Spleen (tissue), 11 donors: ENCODE measurements around the gene EML6. TPM values are rescaled to one million over a fixed set of nuclear protein-coding genes. Genes with fewer than 3 reads are reported as not detected.

Experiments
- DNase-seq: peaks from one replicate; pipeline ENCODE4 v3.0.0-alpha.2; 2020
- H3K27ac ChIP-seq, 8 donors: fragments of 200-600 bp; sonication (generic) in 7 of 8; 1 replicate in 4 of 8; 2 replicates in 4 of 8; pipeline versions ENCODE4 v1.5.0 to v1.8.0; 2016 to 2021; ENCODE audit warnings: inconsistent platforms in 4 of 8, mild to moderate bottlenecking in 4 of 8, moderate library complexity in 1 of 8
- H3K27me3 ChIP-seq, 7 donors: fragments of 200-600 bp; sonication (generic) in 6 of 7; replicated peaks in 1 of 7; 1 replicate in 4 of 7; 2 replicates in 3 of 7; pipeline versions ENCODE4 v1.5.0 to v1.8.0; 2016 to 2021; ENCODE audit warnings: inconsistent platforms in 3 of 7, mild to moderate bottlenecking in 1 of 7
- H3K36me3 ChIP-seq, 6 donors: fragments of 200-600 bp; sonication (generic) in 5 of 6; 1 replicate in 4 of 6; 2 replicates in 2 of 6; pipeline versions ENCODE4 v1.5.0 to v1.8.0; 2016 to 2021; ENCODE audit warnings: inconsistent platforms in 2 of 6
- H3K4me1 ChIP-seq, 6 donors: fragments of 200-600 bp; sonication (generic) in 5 of 6; 1 replicate in 3 of 6; 2 replicates in 3 of 6; pipeline versions ENCODE4 v1.5.0 to v1.8.0; 2016 to 2021; ENCODE audit warnings: inconsistent platforms in 3 of 6
- H3K4me3 ChIP-seq, 8 donors: fragments of 200-600 bp; sonication (generic) in 7 of 8; 1 replicate in 4 of 8; 2 replicates in 4 of 8; pipeline versions ENCODE4 v1.5.0 to v1.8.0; 2016 to 2021; ENCODE audit warnings: inconsistent platforms in 4 of 8, mild to moderate bottlenecking in 4 of 8, moderate library complexity in 2 of 8
- H3K9me3 ChIP-seq, 8 donors: fragments of 200-600 bp; sonication (generic) in 7 of 8; 1 replicate in 4 of 8; 2 replicates in 4 of 8; pipeline versions ENCODE4 v1.5.0 to v1.8.0; 2016 to 2021; ENCODE audit warnings: inconsistent platforms in 4 of 8
- CTCF ChIP-seq, 11 experiments: fragments of 200-600 bp in 7 of 11; fragments of 450-650 bp in 4 of 11; sonication (generic) in 4 of 11; IDR thresholded peaks in 8 of 11; conservative IDR thresholded peaks in 3 of 11; 1 replicate in 7 of 11; 2 replicates in 4 of 11; pipeline versions ENCODE4 v1.4.0 to v1.8.0; 2016 to 2021; ENCODE audit warnings: antibody characterized with exemption in 11 of 11, inconsistent platforms in 4 of 11, mild to moderate bottlenecking in 1 of 11
- POLR2A ChIP-seq, 3 donors: fragments of 450-650 bp; IDR thresholded peaks; one replicate each; pipeline ENCODE4 v1.5.1; 2017; ENCODE audit warnings: antibody characterized with exemption in 3 of 3, mild to moderate bottlenecking in 1 of 3
- POLR2AphosphoS5 ChIP-seq, 3 donors: sonication (generic); formaldehyde crosslinking; IDR thresholded peaks; one replicate each; pipeline ENCODE4 v1.5.1; 2017; ENCODE audit warnings: antibody characterized with exemption in 3 of 3
- WGBS, 5 donors: extraction: QIAGEN DNeasy Blood & Tissue Kit in 3 of 5; methylation state at CpG; one replicate each; pipeline versions ENCODE4 v1.1.5 to v1.1.7; 2013 to 2018; 5-methylcytosine and 5-hydroxymethylcytosine counted together
- intact Hi-C: fragments of 100-400 bp; cut with DNase I; formaldehyde crosslinking; loops from one replicate; pipeline ENCODE4 v1.15.0; 2023; ENCODE audit warnings: low total_unique reads
- polyA plus RNA-seq, 3 donors: library from polyadenylated mRNA; stranded (reverse); fragments of 200-250 nt; gene quantifications; one replicate each; pipeline ENCODE4 v1.2.1, GENCODE V29; 2013
- total RNA-seq, 7 donors: library from RNA; depleted of rRNA in 3 of 7; stranded (reverse); fragments of >200 nt in 3 of 7; fragmentation: NEBNext Ultra II Directional in 4 of 7; extraction: Animal tissue kit (Norgen Biotek cat#: 25700) in 4 of 7; gene quantifications; one replicate each; pipeline versions ENCODE4 v1.1.0 to v1.2.1, GENCODE V29; 2016 to 2021
- donor health status: healthy with polysubstance abuse.
- donor health status: DM: no; HTN: no; CAD: no; lungs with moderate emphysema.
- donor health status: DM: no; HTN: no; CAD: no.
- donor health status: Bipolar disorder and iron deficiency.
- donor health status: healthy.
- donor health status: DM: no; HTN: no; CAD: no.
- donor health status: DM: yes; HTN: yes; CAD: no.

EML6 gene
- total and polyA plus RNA-seq, 10 donors: 4.7 to 18.2 (median 7.6) TPM

- H3K4me3 ChIP-seq: no peak overlapping the region
- H3K27ac ChIP-seq: no peak overlapping the region
- DNase-seq: no peak
- intact Hi-C loops: no loop called here
- no peaks in the 10 kb centered on the region for H3K27me3 ChIP-seq
- TF ChIP-seq POLR2A (IDR thresholded peaks at IDR 0.05): no peak
- no peak for TF ChIP-seq CTCF (IDR thresholded peaks at IDR 0.05 in 8 of 11, conservative IDR thresholded peaks at IDR 0.05 in 3 of 11)
- no peak for TF ChIP-seq POLR2AphosphoS5 (IDR thresholded peaks at IDR 0.05)
- peaks cover 0 to 6% (median 0%) of the 10 kb centered on the region in 6 donors for H3K4me1 ChIP-seq
- no peaks in the 10 kb centered on the region for H3K36me3 ChIP-seq
- H3K9me3 ChIP-seq: no peaks in the 10 kb centered on the region
- 53 to 70% (median 61%) methylated on average over 5 of the region's 5 CpGs for WGBS, 5 donors
Observed at GRCh38 chr2:54845094-54845493, 121.6 kb downstream of the EML6 start.

DNA sequence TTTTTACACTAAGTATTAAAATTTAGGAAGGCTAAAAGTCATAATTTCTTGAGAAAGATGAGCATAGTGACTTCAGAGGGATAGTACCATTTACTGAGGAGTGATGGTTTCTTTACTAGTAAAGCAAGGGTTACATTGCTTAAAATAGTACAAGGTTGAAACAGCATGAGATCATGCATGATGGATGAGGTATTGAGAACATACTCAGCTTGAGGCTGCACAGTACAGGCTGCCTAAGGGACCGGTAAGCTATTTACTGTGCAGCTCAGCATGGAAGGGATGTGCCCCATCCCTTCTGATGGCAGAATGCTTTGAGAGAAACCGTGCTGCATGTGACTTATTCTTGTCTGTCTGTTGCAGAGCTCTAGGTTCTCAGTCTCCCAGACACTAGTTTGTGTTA lies 122.1 kb downstream of the EML6 start:
- H3K27ac ChIP-seq: no peak overlapping the region
- intact Hi-C loops: no loop called here
- no peaks in the 10 kb centered on the region for H3K9me3 ChIP-seq
- DNase-seq: no peak
- H3K4me3 ChIP-seq: no peak overlapping the region
- TF ChIP-seq POLR2A (IDR thresholded peaks at IDR 0.05) (no peak), POLR2AphosphoS5 (IDR thresholded peaks at IDR 0.05) (no peak), CTCF (IDR thresholded peaks at IDR 0.05 in 8 of 11, conservative IDR thresholded peaks at IDR 0.05 in 3 of 11) (no peak)
- 68 to 83% (median 74%) methylated on average over 2 of the region's 2 CpGs for WGBS, 5 donors
- H3K27me3 ChIP-seq: no peaks in the 10 kb centered on the region
- H3K36me3 ChIP-seq: no peaks in the 10 kb centered on the region
- peaks cover 0 to 6% (median 0%) of the 10 kb centered on the region in 6 donors for H3K4me1 ChIP-seq

- intact Hi-C loops: no loop called here
- WGBS, 5 donors: 95 to 97% (median 95%) methylated on average over 8 of the region's 8 CpGs
- peaks cover 0 to 4% (median 0%) of the 10 kb centered on the region in 6 donors for H3K4me1 ChIP-seq
Observed at GRCh38 chr2:54850171-54851122, 127.0 kb downstream of the EML6 start.

More at GRCh38 chr2:54850171-54851122, 127.0 kb downstream of the EML6 start:
- TF ChIP-seq POLR2AphosphoS5 (IDR thresholded peaks at IDR 0.05) (no peak), POLR2A (IDR thresholded peaks at IDR 0.05) (no peak), CTCF (IDR thresholded peaks at IDR 0.05 in 8 of 11, conservative IDR thresholded peaks at IDR 0.05 in 3 of 11) (no peak)
- H3K27ac ChIP-seq: no peak overlapping the region
- H3K36me3 ChIP-seq: no peaks in the 10 kb centered on the region
- no peak overlapping the region for H3K4me3 ChIP-seq
- no peaks in the 10 kb centered on the region for H3K9me3 ChIP-seq
- no peak for DNase-seq
- H3K27me3 ChIP-seq: no peaks in the 10 kb centered on the region
